Measurements from ENCODE around the gene ISG20.

GRCh38 chr15:88650556-88650955, 11.7 kb downstream of the ISG20 start:
- TF ChIP-seq CTCF (IDR thresholded peaks at IDR 0.05): no peak
- TF ChIP-seq EZH2 (IDR thresholded peaks at IDR 0.05): no peak
